AG10803 (cell line): ENCODE results near the gene CRAT.
"Not testable (repeated sequence)": the region's sequence is repeated elsewhere in the genome, so short reads cannot be mapped to it uniquely, and the experiment has no call there.

Source experiments
- DNase-seq: peaks from one replicate; pipeline ENCODE4 v3.0.0; 2010; ENCODE audit warnings: low read depth
- H3K4me3 ChIP-seq: 2 replicates; pipeline ENCODE4 v1.5.1; 2011; ENCODE audit warnings: mild to moderate bottlenecking, low read length, control low read depth
- CTCF ChIP-seq: conservative IDR thresholded peaks from 2 replicates; pipeline ENCODE4 v1.5.1; 2011; ENCODE audit warnings: mild to moderate bottlenecking, low read length, control low read depth, inconsistent platforms

Gene CRAT

DNA sequence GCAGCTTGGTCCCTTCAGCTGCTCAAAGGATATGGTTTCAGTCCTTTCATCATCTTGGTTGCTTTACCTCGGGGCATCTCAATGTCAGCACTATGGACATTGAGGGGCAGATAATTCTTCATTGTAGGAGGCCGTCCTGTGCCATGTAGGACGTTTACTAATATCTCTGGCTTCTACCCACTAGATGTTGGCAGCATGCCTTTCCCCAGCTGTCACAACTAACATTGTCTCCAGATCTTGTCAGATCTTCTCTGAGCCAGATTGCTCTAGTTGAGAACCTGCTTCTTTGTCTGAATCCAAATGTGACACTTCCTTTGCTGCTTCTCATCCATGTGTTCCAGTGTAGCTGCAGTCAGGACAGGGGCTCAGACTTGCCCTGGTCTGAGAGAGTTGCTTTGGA is 10.9 kb upstream of the CRAT start:
- peak; percentile 68 for DNase-seq
- no peak overlapping the region for H3K4me3 ChIP-seq
- no peak for TF ChIP-seq CTCF

- H3K4me3 ChIP-seq = no peak overlapping the region
- no peak for TF ChIP-seq CTCF
- DNase-seq = no peak
Measured at GRCh38 chr9:129118799-129119198, 8.2 kb upstream of the CRAT start.

GRCh38 chr9:129113645-129114304 is 3.2 kb upstream of the CRAT start:
- DNase-seq = no peak
- H3K4me3 ChIP-seq = no peak overlapping the region
- no peak for TF ChIP-seq CTCF

- DNase-seq = not testable (repeated sequence)
- peak overlapping the region; percentile 85 for H3K4me3 ChIP-seq
Measured at GRCh38 chr9:129112526-129112925, 1.9 kb upstream of the CRAT start.

DNA sequence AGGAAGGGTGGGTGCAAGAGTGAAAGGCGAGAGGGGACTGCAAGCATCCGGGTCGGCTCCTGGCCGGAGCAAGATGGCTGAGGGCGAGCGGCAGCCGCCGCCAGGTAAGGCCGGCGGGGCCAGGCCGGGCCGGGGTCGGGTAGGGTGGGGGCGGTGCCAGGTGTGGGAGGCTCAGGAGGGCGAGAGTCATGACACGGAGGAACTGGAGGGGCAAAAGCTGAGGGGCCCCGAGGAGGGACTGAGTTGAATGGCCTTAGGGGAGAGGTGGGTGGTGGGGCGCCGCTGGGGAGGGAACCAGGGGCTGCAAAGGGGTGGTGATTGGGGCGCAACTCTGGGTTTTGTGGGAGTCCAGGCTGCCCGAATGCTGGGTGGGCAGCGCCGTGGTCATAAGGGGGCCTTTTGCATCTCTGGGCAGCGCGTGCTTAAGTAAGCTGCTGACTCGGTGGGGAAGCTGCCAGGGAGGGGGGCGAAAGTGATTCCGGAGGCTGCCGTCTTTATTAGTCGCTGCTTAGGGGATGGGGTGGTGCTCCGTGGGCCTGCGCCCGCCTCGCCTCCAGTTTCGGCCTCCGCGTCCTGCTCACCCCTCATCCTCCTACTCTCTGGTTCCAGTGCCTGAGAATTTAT is 1.0 kb upstream of the CRAT start:
- DNase-seq = peak; percentile 48
- TF ChIP-seq CTCF = no peak
- H3K4me3 ChIP-seq = peak overlapping the region; percentile 85

DNA sequence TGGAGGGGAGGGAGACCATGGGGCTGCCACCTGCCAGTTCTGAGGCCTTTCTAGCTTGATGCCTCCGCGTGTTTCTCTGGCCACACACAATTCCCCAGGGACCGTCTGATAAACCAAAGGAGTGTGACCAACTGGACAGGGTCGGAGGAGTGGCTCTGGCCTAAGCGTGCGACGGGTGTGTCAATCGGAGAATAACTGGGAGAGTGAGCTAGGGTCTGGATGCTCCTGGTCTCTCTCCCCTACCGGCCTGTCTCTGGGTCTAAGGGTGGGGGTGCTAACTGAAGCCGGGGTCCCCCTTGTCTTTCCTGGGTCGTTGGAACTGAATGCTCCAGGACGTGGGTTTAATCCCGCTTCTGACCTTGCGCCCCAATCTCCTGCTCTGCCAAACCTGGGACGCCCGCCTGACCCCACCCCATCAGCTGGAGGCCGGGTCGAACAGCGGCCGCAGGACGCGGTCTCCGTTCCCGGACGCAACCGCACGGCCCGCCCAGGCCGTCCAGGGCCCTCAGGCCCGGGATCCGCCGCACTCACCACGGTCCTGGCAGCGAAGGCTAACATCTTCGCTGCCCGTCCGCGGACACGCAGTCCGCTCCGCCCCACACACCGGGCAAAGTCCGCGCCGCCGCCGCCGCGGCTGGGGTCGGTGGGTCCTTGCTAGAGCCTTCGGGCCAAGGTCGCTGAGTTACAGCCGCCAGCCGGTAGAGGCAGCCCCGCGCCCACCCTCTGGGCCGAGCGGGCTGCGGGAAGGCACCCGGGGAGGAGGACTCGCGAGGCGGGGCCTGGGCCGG is 447 bp downstream of the CRAT start:
- peak overlapping the region; percentile 77 for H3K4me3 ChIP-seq
- DNase-seq = peak; percentile 48

GRCh38 chr9:129109537-129109903 is 1.1 kb downstream of the CRAT start:
- TF ChIP-seq CTCF = no peak
- DNase-seq = peak; percentile 58
- H3K4me3 ChIP-seq = peak overlapping the region; percentile 77

More for the DNA sequence above, 447 bp downstream of the CRAT start:
- TF ChIP-seq CTCF = no peak
